Upper lobe of left lung (tissue), 6 donors: ENCODE data around the gene ITGA11. TPM values are rescaled to one million over a fixed set of nuclear protein-coding genes. Genes with fewer than 3 reads are reported as not detected.

Experiments used
- ATAC-seq, 2 donors: fragments of 200-7000 bp; cut with Tn5 transposase; one replicate each; pipeline ENCODE4 v1.9.1; 2022; ENCODE audit warnings: mild to moderate bottlenecking in 2 of 2, moderate library complexity in 2 of 2; ENCODE audit not compliant: low FRiP score in 2 of 2
- DNase-seq, 2 donors: peaks; one replicate each; pipeline ENCODE4 v3.0.0-alpha.2; 2019 to 2020
- H3K27ac ChIP-seq, 4 donors: fragments of 200-600 bp; sonication (generic); one replicate each; pipeline ENCODE4 v1.5.1; 2016 to 2019
- H3K27me3 ChIP-seq, 4 donors: fragments of 200-600 bp; sonication (generic); one replicate each; pipeline ENCODE4 v1.5.1; 2017 to 2019
- H3K36me3 ChIP-seq, 4 donors: fragments of 200-600 bp; sonication (generic); one replicate each; pipeline ENCODE4 v1.5.1; 2016 to 2019
- H3K4me1 ChIP-seq, 4 donors: fragments of 200-600 bp; sonication (generic); one replicate each; pipeline ENCODE4 v1.5.1; 2018 to 2019
- H3K4me3 ChIP-seq, 4 donors: fragments of 200-600 bp; sonication (generic); one replicate each; pipeline ENCODE4 v1.5.1; 2017 to 2019; ENCODE audit warnings: mild to moderate bottlenecking in 2 of 4, moderate library complexity in 1 of 4
- H3K9me3 ChIP-seq, 4 donors: fragments of 200-600 bp; sonication (generic); one replicate each; pipeline ENCODE4 v1.5.1; 2018 to 2019
- CTCF ChIP-seq, 6 experiments: fragments of 450-650 bp in 4 of 6; fragments of 200-600 bp in 2 of 6; sonication (generic) in 2 of 6; IDR thresholded peaks; one replicate each; pipeline ENCODE4 v1.5.1; 2016 to 2019; ENCODE audit warnings: antibody characterized with exemption in 6 of 6
- EP300 ChIP-seq, 4 donors: sonication (generic); formaldehyde crosslinking; IDR thresholded peaks; one replicate each; pipeline ENCODE4 v1.5.1; 2017; ENCODE audit warnings: antibody characterized with exemption in 4 of 4, control low read depth in 2 of 4
- POLR2A ChIP-seq, 4 donors: fragments of 450-650 bp; IDR thresholded peaks; one replicate each; pipeline ENCODE4 v1.5.1; 2016 to 2017; ENCODE audit warnings: antibody characterized with exemption in 4 of 4, mild to moderate bottlenecking in 2 of 4
- POLR2AphosphoS5 ChIP-seq, 2 donors: sonication (generic); formaldehyde crosslinking; IDR thresholded peaks; one replicate each; pipeline ENCODE4 v1.5.1; 2017; ENCODE audit warnings: antibody characterized with exemption in 2 of 2
- WGBS, 2 donors: methylation state at CpG; one replicate each; pipeline ENCODE4 v1.1.5; 2017 to 2018; 5-methylcytosine and 5-hydroxymethylcytosine counted together
- total RNA-seq, 6 donors: library from RNA; depleted of rRNA in 4 of 6; stranded (reverse); fragments of >200 nt in 4 of 6; gene quantifications; one replicate each; pipeline versions ENCODE4 v1.1.0 to v1.2.1, GENCODE V29; 2016 to 2021
- donor health status: DM: no; HTN: no; CAD: no; lungs with moderate emphysema.
- donor health status: DM: no; HTN: yes; CAD: no; lungs with severe emphysema.

The ITGA11 gene
- total RNA-seq, 6 donors from 2014 or later: 0.49 to 6.9 (median 1.4) TPM

- Histone ChIP-seq H3K9me3 (no peaks in the 10 kb centered on the region), H3K4me1 (no peaks in the 10 kb centered on the region), H3K36me3 (no peaks in the 10 kb centered on the region), H3K27me3 (no peaks in the 10 kb centered on the region), H3K27ac (no peak overlapping the region), H3K4me3 (no peak overlapping the region)
- DNase-seq: no peak
- WGBS, 2 donors: 83 to 91% methylated on average over 2 of the region's 2 CpGs
- no peak for TF ChIP-seq POLR2AphosphoS5 (IDR thresholded peaks at IDR 0.05)
- no peak for TF ChIP-seq POLR2A (IDR thresholded peaks at IDR 0.05)
- no peak for TF ChIP-seq EP300 (IDR thresholded peaks at IDR 0.05)
- no peak for TF ChIP-seq CTCF (IDR thresholded peaks at IDR 0.05)
- ATAC-seq: no peak
Measured at GRCh38 chr15:68442903-68443302, 10.9 kb upstream of the ITGA11 start.

- no peaks in the 10 kb centered on the region for H3K27me3 ChIP-seq
- WGBS, 2 donors: 83 to 84% methylated on average over 4 of the region's 4 CpGs
- H3K27ac ChIP-seq: no peak overlapping the region
- no peaks in the 10 kb centered on the region for H3K9me3 ChIP-seq
- TF ChIP-seq POLR2A (IDR thresholded peaks at IDR 0.05) (no peak), CTCF (IDR thresholded peaks at IDR 0.05) (no peak), POLR2AphosphoS5 (IDR thresholded peaks at IDR 0.05) (no peak), EP300 (IDR thresholded peaks at IDR 0.05) (no peak)
- no peak overlapping the region for H3K4me3 ChIP-seq
- no peaks in the 10 kb centered on the region for H3K36me3 ChIP-seq
- no peaks in the 10 kb centered on the region for H3K4me1 ChIP-seq
- ATAC-seq (no peak), DNase-seq (no peak)
Measured at GRCh38 chr15:68442041-68442440, 10.1 kb upstream of the ITGA11 start.

GRCh38 chr15:68441045-68441743, 9.2 kb upstream of the ITGA11 start:
- no peaks in the 10 kb centered on the region for H3K36me3 ChIP-seq
- 50 to 64% methylated on average over 2 to 3 of the region's 3 CpGs for whole genome bisulfite sequencing, 2 donors

GRCh38 chr15:68440136-68440535, 8.2 kb upstream of the ITGA11 start:
- no peaks in the 10 kb centered on the region for H3K4me1 ChIP-seq
- no peaks in the 10 kb centered on the region for H3K9me3 ChIP-seq
- DNase-seq (no peak), ATAC-seq (no peak)
- no peaks in the 10 kb centered on the region for H3K27me3 ChIP-seq
- TF ChIP-seq EP300 (IDR thresholded peaks at IDR 0.05) (no peak), POLR2AphosphoS5 (IDR thresholded peaks at IDR 0.05) (no peak), POLR2A (IDR thresholded peaks at IDR 0.05) (no peak), CTCF (IDR thresholded peaks at IDR 0.05) (no peak)
- 100% methylated on average over 1 of the region's 1 CpG for WGBS, 2 donors
- H3K36me3 ChIP-seq: no peaks in the 10 kb centered on the region
- no peak overlapping the region for H3K27ac ChIP-seq
- H3K4me3 ChIP-seq: no peak overlapping the region

More at GRCh38 chr15:68441045-68441743, 9.2 kb upstream of the ITGA11 start:
- DNase-seq (no peak), ATAC-seq (peak in 1 of 2 donors; percentile 76)
- H3K27ac ChIP-seq: no peak overlapping the region
- H3K4me3 ChIP-seq: no peak overlapping the region
- no peaks in the 10 kb centered on the region for H3K9me3 ChIP-seq
- no peaks in the 10 kb centered on the region for H3K27me3 ChIP-seq
- no peaks in the 10 kb centered on the region for H3K4me1 ChIP-seq
- TF ChIP-seq CTCF (IDR thresholded peaks at IDR 0.05) (no peak), EP300 (IDR thresholded peaks at IDR 0.05) (no peak)

GRCh38 chr15:68439506-68439905, 7.5 kb upstream of the ITGA11 start:
- Histone ChIP-seq H3K36me3 (no peaks in the 10 kb centered on the region), H3K9me3 (no peaks in the 10 kb centered on the region), H3K27me3 (no peaks in the 10 kb centered on the region), H3K4me3 (no peak overlapping the region), H3K4me1 (no peaks in the 10 kb centered on the region), H3K27ac (no peak overlapping the region)
- no peak for TF ChIP-seq CTCF (IDR thresholded peaks at IDR 0.05)
- no peak for TF ChIP-seq EP300 (IDR thresholded peaks at IDR 0.05)
- no peak for TF ChIP-seq POLR2AphosphoS5 (IDR thresholded peaks at IDR 0.05)
- no peak for TF ChIP-seq POLR2A (IDR thresholded peaks at IDR 0.05)
- ATAC-seq (no peak), DNase-seq (no peak)
- WGBS, 2 donors: 87 to 99% methylated on average over 5 of the region's 5 CpGs
